Measurements from ENCODE around the gene GOLPH3.

Gene GOLPH3

GRCh38 chr5:32168460-32169033, 5.6 kb downstream of the GOLPH3 start:
- intact Hi-C loops (cut with DNase I; ENCODE audit: low total_unique reads), result no loop called here
- H3K27me3 ChIP-seq, result no peaks in the 10 kb centered on the region
- peak overlapping the region; percentile 48 to 53 for H3K27ac ChIP-seq
- no peak overlapping the region for H3K4me3 ChIP-seq
- peaks cover 11 to 17% (median 16%) of the 10 kb centered on the region in 3 donors for H3K36me3 ChIP-seq
- H3K9me3 ChIP-seq, result no peaks in the 10 kb centered on the region
- peaks cover 0 to 85% (median 49%) of the 10 kb centered on the region in 4 donors for H3K4me1 ChIP-seq
- no peak for TF ChIP-seq CTCF (IDR thresholded peaks at IDR 0.05)
- DNase-seq, result no peak

- peak overlapping the region; percentile 8 to 48 for H3K27ac ChIP-seq
- no peak for TF ChIP-seq CTCF (IDR thresholded peaks at IDR 0.05)
These were observed 8.5 kb downstream of the GOLPH3 start for GRCh38 chr5:32165597-32165996.

GRCh38 chr5:32163785-32164184, 10.3 kb downstream of the GOLPH3 start:
- Histone ChIP-seq H3K4me3 (no peak overlapping the region), H3K36me3 (peaks cover 5 to 10% (median 7%) of the 10 kb centered on the region in 3 donors), H3K9me3 (no peaks in the 10 kb centered on the region), H3K27me3 (no peaks in the 10 kb centered on the region), H3K27ac (no peak overlapping the region), H3K4me1 (peaks cover 0 to 75% (median 39%) of the 10 kb centered on the region in 4 donors)
- no peak for DNase-seq
- intact Hi-C loops (cut with DNase I; ENCODE audit: low total_unique reads), result no loop called here
- TF ChIP-seq CTCF (IDR thresholded peaks at IDR 0.05), result no peak

More at GRCh38 chr5:32165597-32165996, 8.5 kb downstream of the GOLPH3 start:
- Histone ChIP-seq H3K4me1 (peaks cover 0 to 76% (median 47%) of the 10 kb centered on the region in 4 donors), H3K9me3 (no peaks in the 10 kb centered on the region), H3K4me3 (no peak overlapping the region), H3K36me3 (peaks cover 7 to 16% (median 11%) of the 10 kb centered on the region in 3 donors), H3K27me3 (no peaks in the 10 kb centered on the region)
- no peak for DNase-seq
- intact Hi-C loops (cut with DNase I; ENCODE audit: low total_unique reads), result no loop called here

- DNase-seq, result no peak
- Histone ChIP-seq H3K27ac (no peak overlapping the region), H3K36me3 (peaks cover 0 to 8% (median 7%) of the 10 kb centered on the region in 3 donors), H3K27me3 (no peaks in the 10 kb centered on the region), H3K4me3 (no peak overlapping the region), H3K9me3 (no peaks in the 10 kb centered on the region), H3K4me1 (peaks cover 0 to 76% (median 39%) of the 10 kb centered on the region in 4 donors)
- intact Hi-C loops (cut with DNase I; ENCODE audit: low total_unique reads), result no loop called here
- no peak for TF ChIP-seq CTCF (IDR thresholded peaks at IDR 0.05)
These were observed 11.1 kb downstream of the GOLPH3 start for GRCh38 chr5:32163053-32163452.

DNA sequence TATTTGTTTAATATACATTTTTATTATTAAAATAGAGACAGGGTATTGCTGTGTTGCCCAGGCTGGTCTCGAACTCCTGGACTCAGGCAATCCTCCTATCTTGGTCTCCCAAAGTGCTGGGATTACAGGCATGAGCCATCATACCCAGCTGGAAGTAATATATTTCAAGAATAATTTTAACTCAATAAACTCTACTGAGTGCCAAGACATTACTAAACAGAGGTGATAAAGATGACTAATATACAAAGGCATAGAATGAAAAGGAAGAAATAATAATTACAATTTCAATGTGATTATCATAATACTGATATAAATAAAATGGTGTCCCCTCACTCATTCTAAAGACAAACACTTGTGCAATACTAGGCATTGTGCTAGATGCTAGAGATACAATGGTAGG, 13.9 kb downstream of the GOLPH3 start:
- no peak for DNase-seq
- Histone ChIP-seq H3K4me1 (peaks cover 0 to 67% (median 31%) of the 10 kb centered on the region in 4 donors), H3K9me3 (no peaks in the 10 kb centered on the region), H3K27ac (no peak overlapping the region), H3K4me3 (no peak overlapping the region), H3K27me3 (no peaks in the 10 kb centered on the region), H3K36me3 (no peaks in the 10 kb centered on the region)
- no peak for TF ChIP-seq CTCF (IDR thresholded peaks at IDR 0.05)
- intact Hi-C loops (cut with DNase I; ENCODE audit: low total_unique reads), result no loop called here
